Umbilical cord (tissue), 2 donors: ENCODE results near the gene CEACAM1. TPM values are rescaled to one million over a fixed set of nuclear protein-coding genes. Genes with fewer than 3 reads are reported as not detected.
A peak's percentile ranks its signal among the peaks of the same experiment; 100 is the strongest.
"Not testable (repeated sequence)": the region's sequence is repeated elsewhere in the genome, so short reads cannot be mapped to it uniquely, and the experiment has no call there.

ENCODE experiments used
- DNase-seq: peaks from one replicate; pipeline ENCODE4 v3.0.0-alpha.2; 2015; ENCODE audit warnings: low spot score
- total RNA-seq: library from RNA; depleted of rRNA; stranded (reverse); fragments of >200 nt; gene quantifications from one replicate; pipeline ENCODE4 v1.2.3, GENCODE V29; 2014; ENCODE audit warnings: low replicate concordance; ENCODE audit not compliant: insufficient read depth

CEACAM1 gene
- total RNA-seq: 3.4 TPM

DNA sequence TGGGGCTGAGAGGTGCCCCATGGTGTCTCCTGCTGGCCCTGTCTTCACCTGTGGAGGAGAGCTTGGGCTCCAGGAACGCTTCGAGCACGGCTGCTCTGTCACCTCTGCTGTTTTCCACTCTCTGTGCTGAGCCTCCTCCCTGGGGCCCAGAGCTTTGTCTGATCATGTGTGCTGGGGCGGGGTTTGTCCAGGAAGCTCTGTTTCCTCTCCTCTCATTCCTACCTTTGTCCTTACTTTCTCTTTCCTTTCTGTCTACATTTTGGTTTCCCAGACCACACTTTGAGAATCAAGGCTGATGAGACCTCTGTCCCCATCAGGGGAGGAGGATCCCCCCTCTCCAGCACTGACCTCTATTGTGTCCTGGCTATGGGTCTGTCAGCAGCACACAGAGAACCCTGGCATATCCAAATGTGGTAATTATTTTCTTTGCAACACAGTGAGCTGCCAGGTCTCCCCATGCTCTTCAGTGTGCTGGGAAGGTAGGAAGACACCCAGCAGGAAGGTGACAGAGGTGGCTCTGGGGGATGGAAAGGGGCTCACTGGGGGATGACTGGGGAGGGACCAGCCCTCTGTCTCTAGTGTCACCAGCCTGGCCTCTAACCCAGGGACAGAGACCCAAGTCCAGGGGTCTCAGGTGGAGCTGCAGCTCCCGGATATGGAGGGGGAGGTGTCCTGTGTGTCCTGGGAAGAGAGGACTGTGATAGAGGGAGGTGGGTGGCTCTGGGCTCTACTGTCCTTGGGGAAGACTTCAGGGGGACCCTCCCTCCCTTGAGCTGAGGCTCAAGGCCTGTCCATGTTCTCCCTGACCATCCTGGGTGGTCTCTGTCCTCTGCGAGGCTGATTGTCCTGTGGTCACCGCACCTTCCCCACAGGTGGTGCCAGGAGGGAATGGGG is at the start of gene CEACAM1:
Gene CEACAM1, minus strand, starts transcription at position 128 of the 894 bp plus-strand sequence. Its CDS starts 107 bp downstream, at position 21.
- DNase-seq: peak; percentile 33

GRCh38 chr19:42577016-42577415 is 48.7 kb upstream of the CEACAM1 start:
- DNase-seq: no peak

DNA sequence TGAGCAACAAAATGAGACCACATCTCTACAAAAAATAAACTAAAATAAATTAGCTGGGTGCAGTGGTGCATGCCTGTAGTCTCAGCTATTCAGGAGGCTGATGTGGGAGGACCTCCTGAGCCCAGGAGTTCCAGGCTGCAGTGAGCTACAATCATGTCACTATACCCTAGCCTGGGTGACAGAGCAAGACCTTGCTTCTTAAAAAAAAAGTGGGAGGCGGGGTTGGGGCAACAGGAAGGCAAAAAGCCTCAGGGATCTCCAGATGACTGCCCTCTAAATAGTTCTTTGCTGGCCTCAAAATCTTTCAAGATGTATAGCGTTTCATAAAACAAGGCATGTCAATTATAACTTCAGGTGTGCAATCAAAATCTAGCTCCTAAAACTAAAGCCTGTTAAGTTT is 48.0 kb upstream of the CEACAM1 start:
- DNase-seq: no peak

DNA sequence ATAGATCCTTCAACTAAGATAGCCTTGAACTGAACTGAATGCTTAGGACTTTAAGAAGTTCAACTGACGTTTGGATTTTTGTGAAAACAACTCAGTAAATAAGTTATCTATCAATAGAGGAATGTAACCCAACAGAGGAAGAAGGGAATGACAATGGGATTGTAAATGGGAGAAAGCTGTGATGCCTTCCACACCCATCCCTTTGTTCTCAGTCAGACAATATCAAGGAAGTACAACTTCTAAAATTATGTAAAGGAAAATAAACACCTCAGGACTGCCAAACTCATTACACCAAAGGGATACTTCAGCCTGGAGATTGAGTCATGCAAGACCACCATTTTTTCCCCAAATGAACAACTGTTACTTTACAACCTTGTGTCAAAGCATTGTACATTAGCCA is 45.4 kb upstream of the CEACAM1 start:
- DNase-seq: no peak

DNA sequence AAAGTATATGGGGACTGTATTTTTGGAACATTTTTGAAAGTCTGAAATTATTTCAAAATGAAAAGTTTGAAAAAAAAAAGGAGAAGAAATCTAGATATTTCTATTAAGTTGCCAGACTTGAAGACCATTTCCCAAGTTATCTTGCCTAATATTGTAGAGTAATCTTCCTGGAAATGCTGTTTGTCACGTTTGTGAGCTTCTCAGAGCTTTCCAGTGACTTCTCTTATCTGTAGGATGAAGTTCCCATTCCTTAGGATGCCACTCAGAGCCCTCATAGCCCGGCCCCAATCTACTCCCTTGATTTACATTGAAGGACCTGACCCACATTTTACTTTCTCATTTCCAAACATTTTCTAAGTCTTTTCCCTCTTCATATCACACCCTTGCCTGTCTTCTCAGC is 42.8 kb upstream of the CEACAM1 start:
- no peak for DNase-seq

DNA sequence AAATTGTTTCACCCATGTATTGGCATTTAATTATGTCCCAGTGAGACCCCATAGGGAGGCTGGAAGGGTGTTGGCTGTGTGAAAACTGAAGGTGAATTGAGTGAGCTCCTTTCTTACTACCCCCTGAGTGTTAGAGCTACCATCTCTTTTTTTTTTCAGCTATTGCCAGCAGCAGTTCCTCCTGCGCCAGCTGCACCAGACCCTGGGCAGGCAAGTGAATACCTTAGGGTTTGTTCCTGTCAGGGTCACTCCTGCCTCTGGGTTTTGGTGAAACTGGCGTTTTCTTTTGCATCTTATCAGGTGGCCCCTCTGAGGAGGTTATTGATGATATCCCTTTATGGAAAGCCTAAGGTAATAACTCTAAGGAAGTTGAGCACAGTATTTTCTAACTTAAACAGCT is 40.9 kb upstream of the CEACAM1 start:
- DNase-seq: no peak

- DNase-seq: no peak
Observed at GRCh38 chr19:42568006-42568405, 39.7 kb upstream of the CEACAM1 start.

DNA sequence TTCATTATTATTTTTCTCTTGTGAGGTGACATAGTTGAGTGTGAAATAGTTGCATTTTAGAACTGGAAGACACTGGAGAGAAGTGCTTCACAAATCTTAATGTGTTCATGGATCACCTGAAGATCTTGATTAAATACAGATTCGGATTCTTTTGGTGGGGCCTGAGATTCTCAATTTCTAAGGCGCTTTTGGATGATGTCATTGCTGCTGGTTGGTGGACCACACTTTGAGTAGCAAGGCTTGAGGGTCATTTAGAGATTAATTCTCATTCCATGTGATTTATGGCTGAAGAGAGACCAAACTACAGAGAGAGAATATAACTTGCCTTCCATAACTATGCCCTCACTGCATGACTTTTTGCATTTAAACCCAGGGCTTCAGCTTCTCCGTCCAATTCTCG is 39.3 kb upstream of the CEACAM1 start:
- no peak for DNase-seq

DNA sequence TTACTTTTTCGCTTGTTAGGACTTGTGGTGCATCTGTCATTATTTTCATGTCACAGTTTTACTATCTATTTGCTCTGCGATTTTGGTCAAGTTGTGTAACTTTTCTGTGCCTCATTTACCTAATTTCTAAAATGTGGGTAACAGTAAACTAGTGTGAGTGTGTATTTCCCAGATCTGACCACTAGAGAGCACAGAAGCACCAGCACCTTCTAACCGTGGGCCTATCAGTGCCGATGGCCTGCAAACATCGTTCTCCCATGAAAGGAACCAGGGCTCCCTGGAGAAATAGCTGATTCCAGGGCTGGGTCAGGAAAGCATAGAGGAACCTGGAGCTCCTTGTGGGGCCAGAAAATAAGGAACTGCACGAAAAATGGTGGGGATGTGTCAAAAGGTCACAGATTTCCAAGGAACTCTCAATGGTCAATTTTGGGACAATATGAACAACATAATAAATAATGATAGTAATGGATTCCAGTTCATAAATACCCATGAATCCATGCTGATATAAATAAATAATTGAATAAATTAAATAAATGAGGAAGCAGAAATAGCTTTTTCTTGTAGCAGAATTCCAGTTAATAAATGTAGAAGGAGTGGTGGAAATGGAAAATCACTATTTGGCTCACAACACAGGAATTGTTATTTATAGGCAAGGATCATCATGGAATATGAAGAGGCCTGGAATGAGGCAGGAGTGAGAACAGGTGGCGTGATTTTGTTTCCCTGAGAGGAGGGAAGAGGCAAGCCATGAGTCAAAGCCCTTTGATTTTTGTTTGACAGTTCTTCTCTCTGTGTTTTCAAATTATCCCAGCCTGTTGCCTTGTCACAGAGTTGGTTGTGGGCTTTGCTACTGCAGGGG is 35.3 kb upstream of the CEACAM1 start:
- peak; percentile 31 for DNase-seq

GRCh38 chr19:42561512-42561911 is 33.2 kb upstream of the CEACAM1 start:
- no peak for DNase-seq

- DNase-seq: no peak
Observed at GRCh38 chr19:42560731-42561130, 32.5 kb upstream of the CEACAM1 start.

GRCh38 chr19:42558450-42559150 is 30.3 kb upstream of the CEACAM1 start:
- DNase-seq: no peak

DNA sequence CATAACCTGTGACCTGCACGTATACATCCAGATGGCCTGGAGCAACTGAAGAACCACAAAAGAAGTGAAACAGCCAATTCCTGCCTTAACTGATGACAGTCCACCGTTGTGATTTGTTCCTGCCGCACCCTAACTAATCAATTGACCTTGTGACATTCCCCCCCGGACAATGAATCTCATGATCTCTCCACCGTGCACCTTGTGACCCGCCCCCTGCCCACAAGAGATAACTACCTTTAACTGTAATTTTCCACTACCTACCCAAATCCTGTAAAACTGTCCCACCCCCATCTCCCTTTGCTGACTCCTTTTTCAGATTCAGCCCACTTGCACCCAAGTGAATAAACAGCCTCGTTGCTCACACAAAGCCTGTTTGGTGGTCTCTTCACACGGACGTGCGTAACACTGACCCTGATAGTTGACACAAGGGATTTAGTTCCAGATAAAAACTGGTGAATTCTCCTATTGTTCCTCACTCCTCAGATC is 29.1 kb upstream of the CEACAM1 start:
- DNase-seq: not testable (repeated sequence)

DNA sequence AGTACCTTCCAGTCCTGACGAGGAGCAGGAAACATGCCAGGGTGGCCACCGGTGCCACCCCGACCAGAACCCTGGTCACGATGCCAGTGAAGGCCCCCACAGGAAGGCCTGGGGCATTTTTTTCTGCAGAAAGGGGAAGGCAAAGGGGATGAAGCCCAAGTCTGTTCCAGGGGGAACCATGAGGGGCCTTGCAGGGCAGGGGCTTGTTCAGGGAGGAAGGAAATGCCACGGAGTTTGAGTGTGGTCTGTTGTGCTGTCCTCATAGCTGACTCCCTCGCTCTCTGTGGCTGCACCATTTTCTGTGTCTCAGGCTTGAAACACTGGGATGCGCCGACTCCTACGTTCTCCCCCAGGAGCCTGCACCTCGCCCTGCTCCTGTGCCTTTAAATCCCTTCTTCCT is 27.5 kb upstream of the CEACAM1 start:
- no peak for DNase-seq

- DNase-seq: no peak
Observed at GRCh38 chr19:42555317-42555716, 27.0 kb upstream of the CEACAM1 start.

DNA sequence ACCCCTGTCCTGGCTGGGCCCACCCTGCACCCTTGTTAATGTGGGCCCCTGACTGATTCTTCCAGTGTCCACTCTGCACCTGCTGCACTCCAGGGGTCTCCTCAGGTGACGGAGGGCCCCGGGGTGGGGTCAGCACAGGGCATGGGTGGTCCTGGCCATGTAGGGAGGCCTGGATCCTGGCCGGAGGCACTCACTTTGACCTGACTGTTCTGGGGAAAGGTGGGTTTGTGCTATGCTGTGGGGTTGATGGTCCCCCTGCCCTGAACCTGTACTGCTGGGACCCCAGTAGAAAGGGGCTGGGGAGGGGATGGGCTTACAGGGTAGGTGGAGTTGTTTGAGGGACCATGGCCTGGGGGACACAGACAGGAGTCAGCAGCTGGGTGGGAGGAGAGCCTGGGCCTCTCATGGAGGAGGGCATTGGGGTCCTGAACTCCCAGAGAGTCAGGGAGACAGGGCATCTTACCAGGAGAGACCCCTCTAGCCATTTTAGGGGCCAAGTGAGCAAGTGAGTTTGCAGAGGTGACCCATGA is 25.8 kb upstream of the CEACAM1 start:
- no peak for DNase-seq

GRCh38 chr19:42553292-42554045 is 25.2 kb upstream of the CEACAM1 start:
- peak; percentile 15 for DNase-seq

DNA sequence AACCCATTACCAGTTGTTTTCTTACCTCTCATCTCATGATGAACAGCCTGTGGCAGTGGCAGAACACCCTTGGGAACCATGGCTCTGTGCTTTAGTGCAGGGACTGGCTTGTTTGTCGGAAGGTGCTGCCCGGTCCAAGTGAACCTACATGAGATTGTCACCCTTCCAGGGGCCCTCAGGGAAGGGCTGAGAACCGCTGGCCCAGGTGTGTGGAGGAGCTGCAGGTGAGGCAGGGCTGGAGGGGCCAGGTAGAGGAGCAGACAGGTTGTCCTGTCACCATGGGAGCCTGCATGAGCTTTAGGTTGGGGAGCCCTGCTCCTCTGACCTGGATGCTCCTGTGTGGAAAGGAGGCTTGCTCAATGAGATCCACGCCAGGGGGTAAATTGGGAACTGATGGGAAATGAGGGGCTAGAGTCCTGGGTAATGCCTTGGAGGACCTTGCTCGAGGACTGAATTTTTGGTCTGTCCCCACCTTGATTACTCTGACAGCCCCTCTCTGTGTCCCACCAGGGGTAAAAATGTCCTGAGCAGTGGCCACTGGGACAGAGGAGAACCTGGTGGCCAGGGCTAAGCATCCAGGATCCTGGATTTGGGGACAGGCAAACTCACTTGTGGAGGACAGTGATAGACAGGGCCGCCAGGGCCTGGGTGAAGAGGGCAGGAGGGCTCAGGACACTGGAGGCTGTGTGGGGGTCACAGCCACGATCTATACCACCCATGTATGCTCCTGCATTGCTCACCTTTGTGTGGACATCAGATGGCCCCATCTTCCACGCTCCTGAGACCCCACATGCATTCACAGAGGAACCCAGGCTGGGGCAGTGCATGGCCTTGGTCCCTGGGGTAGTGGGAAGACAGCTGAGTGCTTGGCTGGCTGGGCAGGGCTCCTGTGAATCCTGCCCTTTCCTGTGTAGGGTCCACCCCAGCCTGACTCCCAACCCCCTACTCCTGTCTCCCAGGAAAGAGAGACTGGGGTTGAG is 24.1 kb upstream of the CEACAM1 start:
- no peak for DNase-seq

DNA sequence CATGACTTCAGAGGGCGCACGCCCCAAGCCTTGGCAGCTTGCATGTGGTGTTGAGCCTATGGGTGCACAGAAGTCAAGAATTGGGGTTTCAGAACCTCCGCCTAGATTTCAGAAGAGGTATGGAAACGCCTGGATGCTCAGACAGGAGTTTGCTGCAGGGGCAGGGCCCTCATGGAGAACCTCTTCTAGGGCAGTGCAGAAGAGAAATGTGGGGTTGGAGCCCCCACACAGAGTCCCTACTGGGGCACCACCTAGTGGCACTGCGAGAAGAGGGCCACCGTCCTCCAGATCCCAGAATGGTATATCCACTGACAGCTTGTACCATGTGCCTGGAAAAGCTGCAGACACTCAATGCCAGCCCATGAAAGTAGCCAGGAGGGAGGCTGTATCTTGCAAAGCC is 22.2 kb upstream of the CEACAM1 start:
- not testable (repeated sequence) for DNase-seq
